ENCODE measurements around the gene PPP4R1.

Gene PPP4R1, protein sequence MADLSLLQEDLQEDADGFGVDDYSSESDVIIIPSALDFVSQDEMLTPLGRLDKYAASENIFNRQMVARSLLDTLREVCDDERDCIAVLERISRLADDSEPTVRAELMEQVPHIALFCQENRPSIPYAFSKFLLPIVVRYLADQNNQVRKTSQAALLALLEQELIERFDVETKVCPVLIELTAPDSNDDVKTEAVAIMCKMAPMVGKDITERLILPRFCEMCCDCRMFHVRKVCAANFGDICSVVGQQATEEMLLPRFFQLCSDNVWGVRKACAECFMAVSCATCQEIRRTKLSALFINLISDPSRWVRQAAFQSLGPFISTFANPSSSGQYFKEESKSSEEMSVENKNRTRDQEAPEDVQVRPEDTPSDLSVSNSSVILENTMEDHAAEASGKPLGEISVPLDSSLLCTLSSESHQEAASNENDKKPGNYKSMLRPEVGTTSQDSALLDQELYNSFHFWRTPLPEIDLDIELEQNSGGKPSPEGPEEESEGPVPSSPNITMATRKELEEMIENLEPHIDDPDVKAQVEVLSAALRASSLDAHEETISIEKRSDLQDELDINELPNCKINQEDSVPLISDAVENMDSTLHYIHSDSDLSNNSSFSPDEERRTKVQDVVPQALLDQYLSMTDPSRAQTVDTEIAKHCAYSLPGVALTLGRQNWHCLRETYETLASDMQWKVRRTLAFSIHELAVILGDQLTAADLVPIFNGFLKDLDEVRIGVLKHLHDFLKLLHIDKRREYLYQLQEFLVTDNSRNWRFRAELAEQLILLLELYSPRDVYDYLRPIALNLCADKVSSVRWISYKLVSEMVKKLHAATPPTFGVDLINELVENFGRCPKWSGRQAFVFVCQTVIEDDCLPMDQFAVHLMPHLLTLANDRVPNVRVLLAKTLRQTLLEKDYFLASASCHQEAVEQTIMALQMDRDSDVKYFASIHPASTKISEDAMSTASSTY
- long read RNA-seq, transcript PPP4R1-203 (20 exons, 3,925 nt), result major isoform, 42 of 160 reads
- long read RNA-seq, transcript PPP4R1-202 (20 exons, 3,885 nt), result minor isoform, 36 of 160 reads
- long read RNA-seq, partial matches to known transcripts, result 22 of 160 reads
- long read RNA-seq, other reads (novel, unspliced or antisense), result 60 of 160 reads

GRCh38 chr18:9614401-9615279 lies at the start of gene PPP4R1:
TSS of gene PPP4R1 (minus strand) at chr18:9614559. CDS start at chr18:9614484, 75 bp downstream.
- Histone ChIP-seq H3K27ac (replicated peaks) (peak within 1 kb of the TSS; percentile 71), H3K4me3 (replicated peaks; ENCODE audit: insufficient read depth, low read length) (peak within 1 kb of the TSS; percentile 86), H3K27me3 (ENCODE audit: insufficient read depth, poor library complexity, severe bottlenecking) (no peaks in the 10 kb centered on the region)
- DNase-seq (ENCODE audit: low read depth in 1 of 2, low spot score in 1 of 2), result peak; percentile 45 to 86
- TF ChIP-seq POLR2AphosphoS5 (IDR thresholded peaks at IDR 0.05; ENCODE audit: low read depth) (0 out of 2 replicates have a peak, but pooled peaks have one; percentile 34), CTCF (IDR thresholded peaks at IDR 0.05; ENCODE audit: insufficient read depth, low read length) (no peak), REST (IDR thresholded peaks at IDR 0.05; ENCODE audit: insufficient replicate concordance, low read depth) (peak; percentile 38), SPI1 (IDR thresholded peaks at IDR 0.05; ENCODE audit: borderline replicate concordance, low read depth) (no peak), GABPA (IDR thresholded peaks at IDR 0.05; ENCODE audit: low read depth) (no peak)

DNA sequence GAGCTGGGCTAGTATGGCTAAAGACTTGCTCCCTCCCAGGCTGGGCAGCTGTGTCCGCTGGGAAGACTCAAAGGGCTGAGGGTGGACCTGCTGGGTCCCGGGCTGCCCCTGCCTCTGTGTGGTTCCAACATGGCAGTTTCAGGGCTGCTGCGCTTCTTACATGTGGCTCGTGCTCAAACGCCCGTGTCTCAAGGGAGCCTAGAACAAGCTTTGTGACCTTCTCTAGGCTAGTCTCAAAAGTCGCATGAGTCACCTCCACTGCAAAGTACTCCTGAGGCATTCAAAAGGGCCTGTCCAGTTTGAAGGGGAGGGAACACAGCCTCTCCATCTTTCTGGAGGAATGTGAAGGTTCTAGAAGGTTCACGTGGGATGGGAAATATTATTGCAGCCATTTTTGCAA lies 49.0 kb upstream of the PPP4R1 start:
- no peak overlapping the region for H3K27ac ChIP-seq (replicated peaks)
- TF ChIP-seq REST (IDR thresholded peaks at IDR 0.05; ENCODE audit: insufficient replicate concordance, low read depth) (no peak), SPI1 (IDR thresholded peaks at IDR 0.05; ENCODE audit: borderline replicate concordance, low read depth) (no peak), CTCF (IDR thresholded peaks at IDR 0.05; ENCODE audit: insufficient read depth, low read length) (no peak), GABPA (IDR thresholded peaks at IDR 0.05; ENCODE audit: low read depth) (no peak), POLR2AphosphoS5 (IDR thresholded peaks at IDR 0.05; ENCODE audit: low read depth) (no peak)
- no peaks in the 10 kb centered on the region for H3K27me3 ChIP-seq (ENCODE audit: insufficient read depth, poor library complexity, severe bottlenecking)
- no peak for DNase-seq (ENCODE audit: low read depth in 1 of 2, low spot score in 1 of 2)
- no peak overlapping the region for H3K4me3 ChIP-seq (replicated peaks; ENCODE audit: insufficient read depth, low read length)

DNA sequence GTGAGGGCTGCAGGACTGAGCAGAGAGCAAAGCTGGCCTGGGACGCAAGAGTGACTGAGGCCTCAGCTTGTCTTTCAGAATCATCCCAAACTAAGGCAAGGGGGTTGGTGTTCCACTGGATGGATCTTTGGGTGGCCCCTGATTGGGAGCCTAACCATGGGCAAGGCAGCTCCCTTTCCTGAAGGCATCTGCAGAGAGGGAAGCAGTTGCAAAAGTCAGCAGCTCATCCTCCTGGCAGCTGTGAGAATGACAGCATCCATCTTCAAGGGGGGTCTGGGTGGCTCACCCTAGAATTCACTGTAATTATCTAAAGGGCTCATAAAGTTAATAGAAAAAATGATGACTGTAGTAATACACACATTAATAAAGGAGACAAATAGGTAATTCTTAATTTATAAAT lies 47.2 kb upstream of the PPP4R1 start:
- no peaks in the 10 kb centered on the region for H3K27me3 ChIP-seq (ENCODE audit: insufficient read depth, poor library complexity, severe bottlenecking)
- H3K27ac ChIP-seq (replicated peaks), result no peak overlapping the region
- H3K4me3 ChIP-seq (replicated peaks; ENCODE audit: insufficient read depth, low read length), result no peak overlapping the region
- TF ChIP-seq GABPA (IDR thresholded peaks at IDR 0.05; ENCODE audit: low read depth) (no peak), CTCF (IDR thresholded peaks at IDR 0.05; ENCODE audit: insufficient read depth, low read length) (no peak), SPI1 (IDR thresholded peaks at IDR 0.05; ENCODE audit: borderline replicate concordance, low read depth) (no peak), REST (IDR thresholded peaks at IDR 0.05; ENCODE audit: insufficient replicate concordance, low read depth) (no peak), POLR2AphosphoS5 (IDR thresholded peaks at IDR 0.05; ENCODE audit: low read depth) (no peak)
- no peak for DNase-seq (ENCODE audit: low read depth in 1 of 2, low spot score in 1 of 2)

All from HL-60 (cell line).